Caco-2 (cell line): ENCODE results near the gene COPB2. TPM values are rescaled to one million over a fixed set of nuclear protein-coding genes. Genes with fewer than 3 reads are reported as not detected.

ENCODE experiments used
- BruUV-seq: library from RNA; stranded (reverse); fragments of 400-500 nt; replicated peaks from 2 replicates; lab custom pipeline; 2021; lab: Mats Ljungman, UMichigan
- CTCF ChIA-PET: fragments of 300-600 bp; sonication (Branson Sonifier 250); formaldehyde crosslinking; loops from one replicate; lab custom pipeline; 2022; ENCODE audit warnings: antibody characterized with exemption; lab: Charles Lee
- POLR2A ChIA-PET: fragments of 300-600 bp; sonication (Branson Sonifier 250); formaldehyde crosslinking; loops from one replicate; lab custom pipeline; 2022; ENCODE audit warnings: antibody characterized with exemption; lab: Charles Lee
- DNase-seq, 2 experiments: peaks; one replicate each; pipeline versions ENCODE4 v3.0.0 to v3.0.0-alpha.2; 2020 to 2022
- H3K27me3 ChIP-seq: replicated peaks from 2 replicates; pipeline ENCODE4 v1.6.0; 2011; ENCODE audit warnings: low read length; ENCODE audit not compliant: control insufficient read depth, insufficient read depth
- H3K36me3 ChIP-seq: 2 replicates; pipeline ENCODE4 v1.5.1; 2011; ENCODE audit warnings: low read length; ENCODE audit not compliant: control insufficient read depth, insufficient read depth
- H3K4me1 ChIP-seq: fragments of 250-450 bp; sonication (Bioruptor Pico); 2 replicates; pipeline ENCODE4 v1.5.1; 2020; ENCODE audit warnings: mild to moderate bottlenecking
- H3K4me3 ChIP-seq: 2 replicates; pipeline ENCODE4 v1.5.1; 2011; ENCODE audit warnings: low read depth, mild to moderate bottlenecking, control low read depth, low read length
- H3K9me3 ChIP-seq: fragments of 250-450 bp; sonication (Bioruptor Pico); 2 replicates; pipeline ENCODE4 v1.5.1; 2020; ENCODE audit warnings: mild to moderate bottlenecking, moderate library complexity
- H3K27ac Mint-ChIP-seq: one replicate; pipeline ENCODE4 v1.8.0; 2022; ENCODE audit warnings: mixed read lengths; ENCODE audit not compliant: unreplicated experiment
- H3K27me3 Mint-ChIP-seq: one replicate; pipeline ENCODE4 v1.8.0; 2022; ENCODE audit warnings: mixed read lengths; ENCODE audit not compliant: insufficient read depth, unreplicated experiment
- H3K36me3 Mint-ChIP-seq: one replicate; pipeline ENCODE4 v1.8.0; 2022; ENCODE audit warnings: mild to moderate bottlenecking, mixed read lengths; ENCODE audit not compliant: insufficient read depth, unreplicated experiment
- H3K4me1 Mint-ChIP-seq: one replicate; pipeline ENCODE4 v1.8.0; 2022; ENCODE audit warnings: low read depth, mixed read lengths; ENCODE audit not compliant: unreplicated experiment
- H3K4me3 Mint-ChIP-seq: one replicate; pipeline ENCODE4 v1.8.0; 2022; ENCODE audit warnings: mild to moderate bottlenecking, moderate library complexity, mixed read lengths; ENCODE audit not compliant: unreplicated experiment
- H3K9me3 Mint-ChIP-seq: one replicate; pipeline ENCODE4 v1.8.0; 2022; ENCODE audit warnings: mixed read lengths; ENCODE audit not compliant: unreplicated experiment
- CTCF ChIP-seq, 2 experiments: fragments of 200-600 bp in 1 of 2; IDR thresholded peaks; 1 replicate in 1 of 2; 2 replicates in 1 of 2; pipeline versions ENCODE4 v1.5.1 to v1.8.0; 2011 to 2022; ENCODE audit warnings: antibody characterized with exemption in 1 of 2, control low read depth in 1 of 2, inconsistent platforms in 1 of 2, low read depth in 1 of 2, low read length in 1 of 2, mild to moderate bottlenecking in 1 of 2, moderate library complexity in 1 of 2; ENCODE audit not compliant: insufficient read depth in 1 of 2, severe bottlenecking in 1 of 2, unreplicated experiment in 1 of 2
- intact Hi-C: fragments of 100-400 bp; cut with micrococcal nuclease; formaldehyde crosslinking; loops from one replicate; pipeline ENCODE4 v1.10.0; 2022; ENCODE audit not compliant: unreplicated experiment
- total RNA-seq: library from RNA; stranded (reverse); gene quantifications from 2 replicates; pipeline ENCODE4 v1.2.3, GENCODE V29; 2022

The COPB2 gene
- total RNA-seq, 1 experiment from 2014 or later, result 130 TPM

- TF ChIP-seq CTCF (IDR thresholded peaks at IDR 0.05; ENCODE audit: insufficient read depth in 1 of 2, low read depth in 1 of 2, low read length in 1 of 2, severe bottlenecking in 1 of 2, unreplicated experiment in 1 of 2), result no peak
- POLR2A ChIA-PET, result no interaction called here
- no peaks in the 10 kb centered on the region; the same call in 1 of the 2 replicates for H3K4me1 ChIP-seq
- no peak overlapping the region for H3K4me3 Mint-ChIP-seq
- no peaks in the 10 kb centered on the region for H3K36me3 ChIP-seq
- CTCF ChIA-PET, result interaction anchor here (2.1 kb wide), 1 partner anchor 220 kb away, joined by 6 read pairs; no protein-coding TSS in a partner anchor
- H3K4me1 Mint-ChIP-seq, result no peaks in the 10 kb centered on the region
- BruUV-seq, result no TSS peak
- DNase-seq, result no peak
- no peaks in the 10 kb centered on the region; the same call in 1 of the 2 replicates for H3K27me3 ChIP-seq
- no peak overlapping the region for H3K4me3 ChIP-seq
- no peak overlapping the region for H3K27ac Mint-ChIP-seq
- no peaks in the 10 kb centered on the region for H3K36me3 Mint-ChIP-seq
- no peaks in the 10 kb centered on the region for H3K9me3 ChIP-seq
- intact Hi-C loops, result no loop called here
- H3K27me3 Mint-ChIP-seq, result peaks cover 12% of the 10 kb centered on the region
- H3K9me3 Mint-ChIP-seq, result no peaks in the 10 kb centered on the region
These were observed 57.4 kb downstream of the COPB2 start for GRCh38 chr3:139332092-139332491.

- peak; percentile 88 to 95 for DNase-seq
- Mint-ChIP-seq H3K36me3 (no peaks in the 10 kb centered on the region), H3K9me3 (no peaks in the 10 kb centered on the region), H3K4me3 (peak overlapping the region; percentile 46), H3K27ac (no peak overlapping the region), H3K4me1 (no peaks in the 10 kb centered on the region), H3K27me3 (peaks cover 12% of the 10 kb centered on the region)
- intact Hi-C loops, result loop anchor here (1.0 to 5.0 kb wide), 4 partner anchors 31 to 388 kb away; no protein-coding TSS in a partner anchor
- peak; percentile 97 to 99 for TF ChIP-seq CTCF (IDR thresholded peaks at IDR 0.05; ENCODE audit: insufficient read depth in 1 of 2, low read depth in 1 of 2, low read length in 1 of 2, severe bottlenecking in 1 of 2, unreplicated experiment in 1 of 2)
- H3K9me3 ChIP-seq, result no peaks in the 10 kb centered on the region
- no peaks in the 10 kb centered on the region for H3K36me3 ChIP-seq
- H3K4me3 ChIP-seq, result peak overlapping the region; percentile 19
- no peaks in the 10 kb centered on the region; the same call in 1 of the 2 replicates for H3K27me3 ChIP-seq
- no TSS peak for BruUV-seq
- ChIA-PET POLR2A (no interaction called here), CTCF (interaction anchor here (0.6 to 1.3 kb wide), 12 partner anchors 15 to 466 kb away, joined by 3 to 42 read pairs (median 5); partner anchors contain the start of gene MRPS22)
- H3K4me1 ChIP-seq, result no peaks in the 10 kb centered on the region; the same call in 1 of the 2 replicates
These were observed 60.0 kb downstream of the COPB2 start for GRCh38 chr3:139329364-139329850.

DNA sequence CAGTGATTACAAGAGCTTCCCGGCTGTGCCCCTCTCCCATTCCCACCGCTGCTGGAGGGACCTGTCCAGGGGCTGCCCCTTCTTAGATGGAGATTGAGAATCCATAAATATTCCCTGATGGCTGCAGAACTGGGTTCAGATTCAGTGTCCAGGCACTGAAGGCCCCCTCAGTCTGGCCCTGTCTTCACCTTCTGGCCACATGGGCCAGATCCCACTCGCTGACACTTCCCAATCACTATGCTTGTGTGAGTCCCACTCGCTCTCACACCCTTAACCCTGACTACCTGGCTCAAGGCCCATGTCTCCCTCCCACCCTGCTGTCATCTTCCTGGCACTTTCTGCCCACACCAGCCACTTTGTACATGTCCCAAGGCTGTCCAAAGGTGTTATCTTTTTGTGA is 61.1 kb downstream of the COPB2 start:
- intact Hi-C loops, result loop anchor here (2.0 to 5.0 kb wide), 3 partner anchors 30 to 216 kb away; no protein-coding TSS in a partner anchor
- Mint-ChIP-seq H3K9me3 (no peaks in the 10 kb centered on the region), H3K36me3 (no peaks in the 10 kb centered on the region), H3K27ac (no peak overlapping the region), H3K27me3 (peaks cover 12% of the 10 kb centered on the region), H3K4me1 (no peaks in the 10 kb centered on the region), H3K4me3 (no peak overlapping the region)
- no peak for DNase-seq
- ChIA-PET CTCF (no interaction called here), POLR2A (no interaction called here)
- BruUV-seq, result no TSS peak
- Histone ChIP-seq H3K9me3 (no peaks in the 10 kb centered on the region), H3K4me1 (no peaks in the 10 kb centered on the region; the same call in 1 of the 2 replicates), H3K36me3 (no peaks in the 10 kb centered on the region), H3K4me3 (no peak overlapping the region), H3K27me3 (no peaks in the 10 kb centered on the region; the same call in 1 of the 2 replicates)
- TF ChIP-seq CTCF (IDR thresholded peaks at IDR 0.05; ENCODE audit: insufficient read depth in 1 of 2, low read depth in 1 of 2, low read length in 1 of 2, severe bottlenecking in 1 of 2, unreplicated experiment in 1 of 2), result no peak
